WTC11 (cell line): Measurements from ENCODE around the gene MASP1.

Experiments used
- AR ChIP-seq: fragments of 250-450 bp; sonication (Bioruptor Pico); IDR thresholded peaks from 2 replicates; pipeline ENCODE4 v1.9.0; 2021; ENCODE audit warnings: mild to moderate bottlenecking
- ATF3 ChIP-seq: sonication (generic); formaldehyde crosslinking; conservative IDR thresholded peaks from 2 replicates; pipeline ENCODE4 v1.8.1; 2022; ENCODE audit warnings: mild to moderate bottlenecking, missing genetic modification reagents
- CDX4 ChIP-seq: fragments of 250-450 bp; sonication (Bioruptor Pico); IDR thresholded peaks from 2 replicates; pipeline ENCODE4 v1.9.0; 2021; ENCODE audit warnings: moderate library complexity, mild to moderate bottlenecking, inconsistent platforms, borderline replicate concordance
- CTCF ChIP-seq: fragments of 200-600 bp; IDR thresholded peaks from 2 replicates; pipeline ENCODE4 v1.8.0; 2022; ENCODE audit warnings: antibody characterized with exemption
- ETV6 ChIP-seq: sonication (generic); formaldehyde crosslinking; IDR thresholded peaks from 2 replicates; pipeline ENCODE4 v1.8.1; 2022; ENCODE audit warnings: mild to moderate bottlenecking, missing genetic modification reagents
- MLX ChIP-seq: sonication (generic); formaldehyde crosslinking; IDR thresholded peaks from 2 replicates; pipeline ENCODE4 v1.8.1; 2023; ENCODE audit warnings: mild to moderate bottlenecking, missing genetic modification reagents, moderate library complexity
- NR3C1 ChIP-seq: sonication (generic); formaldehyde crosslinking; conservative IDR thresholded peaks from 2 replicates; pipeline ENCODE4 v1.8.1; 2023; ENCODE audit warnings: low read depth, mild to moderate bottlenecking, missing genetic modification reagents

- TF ChIP-seq CDX4 (no peak), CTCF (no peak), AR (no peak), MLX (CRISPR knock-in tag) (no peak), ATF3 (no peak), NR3C1 (CRISPR knock-in tag) (no peak), ETV6 (no peak)
Measured at GRCh38 chr3:187205683-187206082, 85.9 kb downstream of the MASP1 start.
